GM18505 (cell line): ENCODE data around the gene ADGRV1.
A peak's percentile ranks its signal among the peaks of the same experiment; 100 is the strongest.
"Not testable (repeated sequence)": the region's sequence is repeated elsewhere in the genome, so short reads cannot be mapped to it uniquely, and the experiment has no call there.

ENCODE experiments used
- ATAC-seq: cut with Tn5 transposase; IDR thresholded peaks from one replicate; pipeline ENCODE4 v1.9.1; 2021; ENCODE audit not compliant: unreplicated experiment
- POLR2A ChIP-seq: IDR thresholded peaks from 4 replicates; pipeline ENCODE4 v1.6.1; 2011; ENCODE audit warnings: borderline replicate concordance; ENCODE audit not compliant: insufficient read depth, insufficient read length; ENCODE audit errors: extremely low read depth

The ADGRV1 gene

GRCh38 chr5:91048073-91048472 lies 489.5 kb downstream of the ADGRV1 start:
- no peak for TF ChIP-seq POLR2A
- ATAC-seq = no peak

GRCh38 chr5:91049112-91049511 lies 490.5 kb downstream of the ADGRV1 start:
- no peak for ATAC-seq
- TF ChIP-seq POLR2A = no peak

- ATAC-seq = no peak
These were observed 491.2 kb downstream of the ADGRV1 start for GRCh38 chr5:91049800-91050199.

GRCh38 chr5:91052411-91052810 lies 493.8 kb downstream of the ADGRV1 start:
- ATAC-seq = not testable (repeated sequence)

More at GRCh38 chr5:91049800-91050199, 491.2 kb downstream of the ADGRV1 start:
- no peak for TF ChIP-seq POLR2A

- ATAC-seq = no peak
- TF ChIP-seq POLR2A = no peak
These were observed 494.6 kb downstream of the ADGRV1 start for GRCh38 chr5:91052977-91053740.

GRCh38 chr5:91053741-91054025 lies 495.1 kb downstream of the ADGRV1 start:
- no peak for TF ChIP-seq POLR2A

GRCh38 chr5:91058155-91058554 lies 499.6 kb downstream of the ADGRV1 start:
- ATAC-seq = no peak
- no peak for TF ChIP-seq POLR2A

More at GRCh38 chr5:91053741-91054025, 495.1 kb downstream of the ADGRV1 start:
- ATAC-seq = no peak

- ATAC-seq = no peak
- TF ChIP-seq POLR2A = no peak
These were observed 500.0 kb downstream of the ADGRV1 start for GRCh38 chr5:91058575-91058974.

GRCh38 chr5:91059409-91059808 lies 500.8 kb downstream of the ADGRV1 start:
- peak; percentile 90 for ATAC-seq
- no peak for TF ChIP-seq POLR2A

GRCh38 chr5:91061094-91061493 lies 502.5 kb downstream of the ADGRV1 start:
- no peak for TF ChIP-seq POLR2A
- ATAC-seq = no peak

GRCh38 chr5:91061946-91062562 lies 503.5 kb downstream of the ADGRV1 start:
- TF ChIP-seq POLR2A = no peak
- no peak for ATAC-seq

- not testable (repeated sequence) for ATAC-seq
These were observed 504.6 kb downstream of the ADGRV1 start for GRCh38 chr5:91063098-91063690.

- TF ChIP-seq POLR2A = no peak
- ATAC-seq = no peak
These were observed 506.9 kb downstream of the ADGRV1 start for GRCh38 chr5:91065496-91065895.

- ATAC-seq = no peak
- TF ChIP-seq POLR2A = no peak
These were observed 510.8 kb downstream of the ADGRV1 start for GRCh38 chr5:91069364-91069763.
